ENCODE results near the gene TNFRSF21. TPM values are rescaled to one million over a fixed set of nuclear protein-coding genes. Genes with fewer than 3 reads are reported as not detected.
A peak's percentile ranks its signal among the peaks of the same experiment; 100 is the strongest.

TNFRSF21 gene, protein sequence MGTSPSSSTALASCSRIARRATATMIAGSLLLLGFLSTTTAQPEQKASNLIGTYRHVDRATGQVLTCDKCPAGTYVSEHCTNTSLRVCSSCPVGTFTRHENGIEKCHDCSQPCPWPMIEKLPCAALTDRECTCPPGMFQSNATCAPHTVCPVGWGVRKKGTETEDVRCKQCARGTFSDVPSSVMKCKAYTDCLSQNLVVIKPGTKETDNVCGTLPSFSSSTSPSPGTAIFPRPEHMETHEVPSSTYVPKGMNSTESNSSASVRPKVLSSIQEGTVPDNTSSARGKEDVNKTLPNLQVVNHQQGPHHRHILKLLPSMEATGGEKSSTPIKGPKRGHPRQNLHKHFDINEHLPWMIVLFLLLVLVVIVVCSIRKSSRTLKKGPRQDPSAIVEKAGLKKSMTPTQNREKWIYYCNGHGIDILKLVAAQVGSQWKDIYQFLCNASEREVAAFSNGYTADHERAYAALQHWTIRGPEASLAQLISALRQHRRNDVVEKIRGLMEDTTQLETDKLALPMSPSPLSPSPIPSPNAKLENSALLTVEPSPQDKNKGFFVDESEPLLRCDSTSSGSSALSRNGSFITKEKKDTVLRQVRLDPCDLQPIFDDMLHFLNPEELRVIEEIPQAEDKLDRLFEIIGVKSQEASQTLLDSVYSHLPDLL
- total RNA-seq (ENCODE audit: low replicate concordance): 74.2 and 96.7 TPM in 2 replicates
- long read RNA-seq, partial matches to known transcripts: 20 of 22 reads
- long read RNA-seq, other reads (novel, unspliced or antisense): 1 of 22 reads

DNA sequence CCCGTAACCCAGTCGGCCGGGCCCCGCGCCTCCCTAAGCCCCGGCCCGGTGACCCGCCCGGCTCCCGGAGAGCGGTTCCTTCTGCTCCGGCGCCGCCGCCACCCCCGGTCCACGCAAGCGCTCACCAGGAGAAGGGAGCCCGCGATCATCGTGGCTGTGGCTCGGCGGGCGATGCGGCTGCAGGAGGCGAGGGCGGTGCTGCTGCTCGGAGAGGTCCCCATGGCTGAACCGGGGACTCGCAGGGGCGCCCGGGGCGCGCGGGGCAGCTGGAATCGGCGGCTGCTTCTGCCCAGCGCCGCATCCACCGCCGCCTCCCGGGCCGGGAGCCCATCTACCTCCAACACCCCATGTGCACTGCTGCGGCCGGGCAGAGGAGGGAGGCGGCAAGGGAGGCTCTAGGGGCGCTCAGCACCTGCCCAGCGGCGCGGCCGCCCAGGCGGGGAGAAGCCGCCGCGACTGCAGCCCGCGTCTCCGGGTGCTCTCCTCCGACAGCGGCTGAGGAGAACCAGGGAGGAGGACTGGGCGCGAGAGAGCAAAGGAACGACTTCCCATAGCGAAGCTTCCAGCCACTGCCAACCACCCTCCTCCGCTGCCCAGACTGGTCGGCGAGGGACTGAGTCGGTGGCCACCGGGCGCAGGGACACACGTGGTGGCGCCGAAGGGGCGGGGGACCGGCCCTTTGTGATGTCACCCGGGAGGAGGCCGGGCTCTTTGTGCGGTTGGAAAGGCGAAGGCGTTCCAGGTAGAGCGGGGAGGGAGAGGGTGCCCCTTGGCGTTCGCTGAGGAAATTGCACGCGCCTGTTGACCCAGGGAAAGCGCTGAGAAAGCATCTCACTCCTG is at the start of gene TNFRSF21:
Gene TNFRSF21, minus strand, starts transcription at position 615 of the 840 bp plus-strand sequence. Its CDS starts 394 bp downstream, at position 221.
- Mint-ChIP-seq H3K27ac (peak within 1 kb of the TSS; percentile 51), H3K27me3 (no peaks in the 10 kb centered on the region), H3K4me1 (ENCODE audit: unreplicated experiment) (peaks cover 21% of the 10 kb centered on the region), H3K4me3 (peak within 1 kb of the TSS; percentile 94), H3K36me3 (peaks cover 4% of the 10 kb centered on the region), H3K9me3 (no peaks in the 10 kb centered on the region)
- DNase-seq (ENCODE audit: extremely low spot score, unreplicated experiment): peak; percentile 94
- TF ChIP-seq, protein P1, sequence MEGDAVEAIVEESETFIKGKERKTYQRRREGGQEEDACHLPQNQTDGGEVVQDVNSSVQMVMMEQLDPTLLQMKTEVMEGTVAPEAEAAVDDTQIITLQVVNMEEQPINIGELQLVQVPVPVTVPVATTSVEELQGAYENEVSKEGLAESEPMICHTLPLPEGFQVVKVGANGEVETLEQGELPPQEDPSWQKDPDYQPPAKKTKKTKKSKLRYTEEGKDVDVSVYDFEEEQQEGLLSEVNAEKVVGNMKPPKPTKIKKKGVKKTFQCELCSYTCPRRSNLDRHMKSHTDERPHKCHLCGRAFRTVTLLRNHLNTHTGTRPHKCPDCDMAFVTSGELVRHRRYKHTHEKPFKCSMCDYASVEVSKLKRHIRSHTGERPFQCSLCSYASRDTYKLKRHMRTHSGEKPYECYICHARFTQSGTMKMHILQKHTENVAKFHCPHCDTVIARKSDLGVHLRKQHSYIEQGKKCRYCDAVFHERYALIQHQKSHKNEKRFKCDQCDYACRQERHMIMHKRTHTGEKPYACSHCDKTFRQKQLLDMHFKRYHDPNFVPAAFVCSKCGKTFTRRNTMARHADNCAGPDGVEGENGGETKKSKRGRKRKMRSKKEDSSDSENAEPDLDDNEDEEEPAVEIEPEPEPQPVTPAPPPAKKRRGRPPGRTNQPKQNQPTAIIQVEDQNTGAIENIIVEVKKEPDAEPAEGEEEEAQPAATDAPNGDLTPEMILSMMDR (conservative IDR thresholded peaks at IDR 0.05): peak; percentile 93

DNA sequence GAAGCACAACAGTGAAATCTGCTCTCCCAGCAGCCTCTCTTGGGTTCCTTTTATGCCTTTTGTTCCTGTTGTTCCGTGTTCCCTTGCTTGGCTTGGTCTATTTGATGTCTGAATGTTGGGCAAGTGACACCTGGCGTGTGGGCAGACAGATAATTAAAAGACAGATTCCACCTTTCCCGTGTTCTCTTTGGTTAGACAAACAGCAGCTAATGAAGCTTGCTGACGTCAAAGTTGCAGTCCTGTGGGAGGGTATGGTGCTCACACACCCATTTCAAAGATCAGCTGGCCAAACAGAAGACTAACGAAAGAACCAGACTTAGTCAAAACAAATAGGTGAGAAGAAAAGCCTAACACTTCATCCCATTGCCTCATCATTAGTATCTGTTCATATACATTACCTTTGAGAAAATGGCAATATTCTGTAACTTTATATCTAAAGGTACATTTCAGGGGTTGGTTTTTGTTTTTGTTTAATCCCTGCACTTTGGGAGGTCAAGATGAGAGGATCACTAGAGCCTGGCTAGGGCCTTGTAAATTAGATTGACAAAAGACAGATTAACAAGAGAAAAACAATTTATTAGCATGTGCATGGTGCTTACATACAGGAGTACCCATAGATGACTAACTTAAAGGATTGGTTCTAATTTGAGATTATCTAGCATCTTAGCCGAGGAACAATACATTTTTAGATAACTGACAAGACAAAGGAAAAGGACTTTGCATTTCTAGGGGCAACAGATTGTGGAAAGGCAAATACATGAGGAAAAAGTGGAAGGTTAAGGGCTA is 48.9 kb upstream of the TNFRSF21 start:
- H3K4me3 Mint-ChIP-seq: no peak overlapping the region
- H3K36me3 Mint-ChIP-seq: no peaks in the 10 kb centered on the region
- no peaks in the 10 kb centered on the region for H3K9me3 Mint-ChIP-seq
- no peak overlapping the region for H3K27ac Mint-ChIP-seq
- no peaks in the 10 kb centered on the region for H3K27me3 Mint-ChIP-seq
- H3K4me1 Mint-ChIP-seq (ENCODE audit: unreplicated experiment): no peaks in the 10 kb centered on the region
- DNase-seq (ENCODE audit: extremely low spot score, unreplicated experiment): no peak
- TF ChIP-seq, protein P1 (conservative IDR thresholded peaks at IDR 0.05): no peak

DNA sequence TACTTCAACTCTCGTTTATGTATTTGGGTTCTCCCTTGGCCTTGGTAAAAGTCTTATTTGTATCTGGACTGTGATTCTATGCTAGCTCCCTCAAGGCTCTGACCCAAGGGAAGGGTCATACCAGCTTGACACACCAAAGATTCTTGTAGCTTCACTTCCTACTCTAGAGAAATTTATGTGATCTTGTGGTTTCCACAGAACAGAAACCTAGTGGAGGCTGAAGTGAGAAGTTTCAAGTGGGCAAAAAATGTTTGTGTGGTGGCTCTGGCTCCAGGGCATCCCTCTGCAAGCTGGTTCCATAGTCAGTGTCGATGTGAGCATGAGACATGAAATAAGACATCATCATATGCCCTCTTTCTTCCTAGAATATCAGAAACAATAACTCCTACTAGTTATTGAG is 48.1 kb upstream of the TNFRSF21 start:
- Mint-ChIP-seq H3K9me3 (no peaks in the 10 kb centered on the region), H3K36me3 (no peaks in the 10 kb centered on the region), H3K27ac (no peak overlapping the region), H3K4me3 (no peak overlapping the region), H3K27me3 (no peaks in the 10 kb centered on the region), H3K4me1 (ENCODE audit: unreplicated experiment) (no peaks in the 10 kb centered on the region)
- no peak for DNase-seq (ENCODE audit: extremely low spot score, unreplicated experiment)
- TF ChIP-seq, protein P1 (conservative IDR thresholded peaks at IDR 0.05): no peak

DNA sequence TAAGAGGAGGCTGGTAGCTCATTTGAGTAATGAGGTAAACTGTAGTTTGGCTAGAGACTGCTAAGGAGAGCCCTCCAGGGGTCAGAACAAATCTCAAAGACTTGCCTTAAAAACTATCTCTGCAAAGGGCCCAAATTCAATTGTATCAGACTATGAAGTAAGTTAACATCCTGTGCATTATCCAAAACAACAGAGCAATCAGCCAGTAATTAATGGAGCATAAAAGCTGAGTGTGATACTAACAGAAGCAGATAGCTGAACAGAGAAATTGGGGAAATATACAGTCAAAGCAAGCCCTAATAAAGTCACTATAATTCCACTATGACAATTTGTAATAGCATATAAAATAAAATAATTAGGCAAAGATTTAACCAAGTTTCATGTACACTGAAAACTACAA is 45.8 kb upstream of the TNFRSF21 start:
- H3K9me3 Mint-ChIP-seq: no peaks in the 10 kb centered on the region
- TF ChIP-seq, protein P1 (conservative IDR thresholded peaks at IDR 0.05): no peak

DNA sequence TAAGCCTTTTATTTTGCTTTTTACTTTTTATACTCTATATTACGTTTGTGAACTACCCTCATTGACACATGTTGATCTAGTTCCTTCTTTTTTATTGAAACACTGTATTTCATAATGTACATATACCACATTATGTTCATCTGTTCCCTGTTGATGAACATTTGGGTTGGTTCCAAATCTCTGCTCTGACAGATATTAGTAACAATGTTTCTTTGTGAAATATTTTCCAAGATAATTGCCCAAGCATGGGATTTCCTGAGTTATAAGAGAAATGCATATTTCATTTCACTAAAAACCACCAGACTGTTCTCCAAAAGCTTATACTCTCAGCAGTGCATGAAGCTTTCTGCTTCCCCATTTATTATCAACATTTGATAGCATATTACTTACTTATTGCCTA is 44.2 kb upstream of the TNFRSF21 start:
- TF ChIP-seq, protein P1 (conservative IDR thresholded peaks at IDR 0.05): no peak
- H3K27ac Mint-ChIP-seq: no peak overlapping the region
- H3K27me3 Mint-ChIP-seq: no peaks in the 10 kb centered on the region
- DNase-seq (ENCODE audit: extremely low spot score, unreplicated experiment): no peak
- no peaks in the 10 kb centered on the region for H3K4me1 Mint-ChIP-seq (ENCODE audit: unreplicated experiment)
- H3K9me3 Mint-ChIP-seq: no peaks in the 10 kb centered on the region
- H3K36me3 Mint-ChIP-seq: no peaks in the 10 kb centered on the region
- no peak overlapping the region for H3K4me3 Mint-ChIP-seq

More for the DNA sequence above, 45.8 kb upstream of the TNFRSF21 start:
- Mint-ChIP-seq H3K36me3 (no peaks in the 10 kb centered on the region), H3K27ac (no peak overlapping the region), H3K4me3 (no peak overlapping the region), H3K4me1 (ENCODE audit: unreplicated experiment) (no peaks in the 10 kb centered on the region), H3K27me3 (no peaks in the 10 kb centered on the region)
- DNase-seq (ENCODE audit: extremely low spot score, unreplicated experiment): no peak
